ENCODE measurements around the gene ZNF324B.

GRCh38 chr19:58497634-58498170 is 46.3 kb downstream of the ZNF324B start:
- TF ChIP-seq CTCF (tag by site-specific recombination; IDR thresholded peaks at IDR 0.05) (no peak), ELK4 (IDR thresholded peaks at IDR 0.05; ENCODE audit: borderline replicate concordance, low read depth, low read length) (no peak), MYNN (tag by site-specific recombination; IDR thresholded peaks at IDR 0.05; ENCODE audit: borderline replicate concordance) (no peak)

Data from HEK293 (cell line).